AG04449 (cell line): ENCODE data around the gene UTS2R.

Experiments used
- CTCF ChIA-PET: fragments of 350-600 bp; formaldehyde crosslinking; extraction: SDS; loops from one replicate; lab custom pipeline; 2021; ENCODE audit warnings: antibody characterized with exemption; lab: Yijun Ruan, JAX
- POLR2A ChIA-PET: fragments of 400-600, 350-600 bp; formaldehyde crosslinking; extraction: SDS; loops from one replicate; lab custom pipeline; 2020; ENCODE audit warnings: antibody characterized with exemption, inconsistent platforms; lab: Yijun Ruan, JAX
- DNase-seq: peaks from one replicate; pipeline ENCODE4 v3.0.0-alpha.2; 2010; ENCODE audit warnings: low read depth, low spot score
- H3K4me3 ChIP-seq: 2 replicates; pipeline ENCODE4 v1.5.1; 2011; ENCODE audit warnings: low read depth, mild to moderate bottlenecking, control low read depth, low read length
- CTCF ChIP-seq: IDR thresholded peaks from one replicate; pipeline ENCODE4 v1.5.1; 2011; ENCODE audit warnings: mild to moderate bottlenecking, moderate library complexity, low read length, control low read depth, inconsistent platforms; ENCODE audit not compliant: insufficient read depth; ENCODE audit errors: missing control alignments

The UTS2R gene

GRCh38 chr17:82403662-82404660, 32.4 kb downstream of the UTS2R start:
- H3K4me3 ChIP-seq: no peak overlapping the region
- no peak for DNase-seq
- POLR2A ChIA-PET: no interaction called here
- CTCF ChIA-PET: interaction anchor here (1.3 to 2.5 kb wide), 2 partner anchors 11 to 53 kb away, joined by 5 to 10 read pairs; no protein-coding TSS in a partner anchor
- no peak for TF ChIP-seq CTCF

DNA sequence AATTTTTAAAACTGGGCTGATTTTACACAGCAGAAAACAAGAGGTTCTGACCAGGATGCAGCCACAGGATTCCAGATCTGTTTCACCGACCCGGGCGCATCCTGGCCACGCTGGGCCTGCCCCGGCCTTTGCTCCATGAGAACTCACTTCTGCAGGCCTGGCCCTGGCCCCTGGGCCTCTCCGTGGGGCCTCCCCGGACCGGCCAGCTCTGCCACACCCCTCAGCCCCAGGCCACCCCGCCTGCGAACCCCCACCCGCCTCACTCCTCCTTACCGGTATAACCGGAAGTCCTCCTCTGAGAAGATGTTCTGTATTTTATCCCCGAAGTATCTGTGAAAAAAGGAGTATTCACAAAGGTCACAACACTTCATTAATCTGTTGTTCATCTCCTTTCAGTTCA, 33.5 kb downstream of the UTS2R start:
- CTCF ChIA-PET: interaction anchor here (1.3 kb wide), 1 partner anchor 10 kb away, joined by 5 read pairs; no protein-coding TSS in a partner anchor
- no peak overlapping the region for H3K4me3 ChIP-seq
- TF ChIP-seq CTCF: no peak
- POLR2A ChIA-PET: no interaction called here
- DNase-seq: no peak

DNA sequence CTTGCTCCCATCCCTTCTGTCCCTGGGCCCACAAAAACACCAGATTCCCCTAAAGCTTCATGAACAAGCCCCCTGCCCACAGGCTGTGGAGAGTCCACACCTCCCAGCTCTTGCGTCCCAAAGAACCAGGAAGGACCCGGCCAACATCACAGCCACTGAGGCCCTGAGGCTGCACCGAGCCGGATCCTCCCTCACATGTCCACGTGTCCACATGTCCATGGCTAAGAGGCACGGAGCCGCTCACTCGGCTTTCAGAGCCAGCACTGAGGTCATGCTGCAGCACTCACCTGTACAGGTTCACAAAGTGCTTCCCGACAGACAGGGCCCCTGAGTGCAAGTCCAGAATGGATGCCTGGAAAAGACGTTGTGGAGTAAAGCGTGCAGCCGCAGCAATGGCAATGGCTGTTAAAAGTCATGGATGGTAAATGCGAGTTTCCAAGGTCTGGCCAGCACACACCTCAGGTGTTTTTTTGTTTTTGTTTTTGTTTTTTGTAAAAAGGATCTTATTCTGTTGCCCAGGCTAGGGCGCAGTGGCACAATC, 34.6 kb downstream of the UTS2R start:
- H3K4me3 ChIP-seq: no peak overlapping the region
- TF ChIP-seq CTCF: no peak
- POLR2A ChIA-PET: no interaction called here
- CTCF ChIA-PET: interaction anchor here (2.0 to 3.3 kb wide), 2 partner anchors 11 to 55 kb away, joined by 8 to 12 read pairs; no protein-coding TSS in a partner anchor
- DNase-seq: no peak

DNA sequence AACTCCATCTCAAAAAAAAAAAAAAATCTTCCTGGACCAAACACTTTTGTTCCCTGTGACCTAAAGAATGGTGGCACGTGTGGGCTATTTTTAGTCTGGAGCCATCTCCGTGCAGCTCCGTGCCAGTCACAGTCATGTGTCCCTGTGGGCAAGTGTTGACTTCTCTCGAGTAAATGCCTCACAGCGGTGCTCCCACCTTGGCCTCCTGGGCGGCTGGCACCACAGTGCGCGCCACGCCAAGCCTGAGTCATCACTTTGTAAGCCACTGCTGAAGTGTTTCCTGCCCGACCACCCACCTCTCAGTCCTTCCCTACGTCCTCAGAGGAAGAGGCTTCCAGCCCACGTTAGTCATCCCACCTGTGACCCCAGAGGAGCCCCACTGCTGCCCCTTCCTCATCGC, 35.7 kb downstream of the UTS2R start:
- ChIA-PET POLR2A (no interaction called here), CTCF (interaction anchor here (0.9 to 3.3 kb wide), 3 partner anchors 10 to 56 kb away, joined by 3 to 12 read pairs (median 8); no protein-coding TSS in a partner anchor)
- H3K4me3 ChIP-seq: no peak overlapping the region
- DNase-seq: no peak
- no peak for TF ChIP-seq CTCF

GRCh38 chr17:82408288-82408937, 36.8 kb downstream of the UTS2R start:
- CTCF ChIA-PET: interaction anchor here (2.0 to 3.3 kb wide), 2 partner anchors 8 to 57 kb away, joined by 8 to 12 read pairs; no protein-coding TSS in a partner anchor
- no peak for DNase-seq
- no peak overlapping the region for H3K4me3 ChIP-seq
- no peak for TF ChIP-seq CTCF
- POLR2A ChIA-PET: interaction anchor here (1.2 kb wide), 1 partner anchor 180 kb away, joined by 3 read pairs; the partner anchor contains the start of gene SLC16A3

DNA sequence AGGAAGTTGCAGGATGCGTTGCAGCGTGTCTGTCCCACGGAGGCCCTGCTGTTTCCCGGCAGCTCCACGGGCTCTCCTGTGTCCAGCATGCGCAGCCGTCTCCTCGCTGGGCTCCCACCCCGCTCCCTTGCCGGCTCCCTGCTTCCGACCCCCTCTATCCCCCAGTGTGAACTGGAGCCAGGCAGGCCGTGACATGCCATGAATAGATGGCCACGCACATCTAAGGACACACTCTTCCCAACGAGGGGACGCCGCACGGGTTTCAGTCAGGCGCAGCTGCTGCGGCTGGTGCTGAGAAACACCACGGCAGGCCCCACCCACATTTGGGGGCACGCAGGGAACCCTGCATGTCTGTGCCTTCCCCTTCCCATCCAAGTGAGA, 37.4 kb downstream of the UTS2R start:
- no peak for TF ChIP-seq CTCF
- ChIA-PET POLR2A (interaction anchor here (1.2 kb wide), 1 partner anchor 180 kb away, joined by 3 read pairs; the partner anchor contains the start of gene SLC16A3), CTCF (interaction anchor here (6.6 kb wide), 1 partner anchor 58 kb away, joined by 84 read pairs; no protein-coding TSS in a partner anchor)
- no peak for DNase-seq
- H3K4me3 ChIP-seq: no peak overlapping the region
